Astrocyte (in vitro differentiated cells and primary cell): Measurements from ENCODE around the gene URGCP. TPM values are rescaled to one million over a fixed set of nuclear protein-coding genes. Genes with fewer than 3 reads are reported as not detected.

Source experiments
- DNase-seq: peaks from one replicate; pipeline ENCODE4 v3.0.0-alpha.2; 2010; ENCODE audit warnings: low read depth
- FAIRE-seq: peaks from 2 replicates; lab custom pipeline; 2011; peaks lifted over from hg19 to GRCh38; lab: Jason Lieb, UNC
- H2AFZ ChIP-seq: 2 replicates; pipeline ENCODE4 v1.6.0; 2012; ENCODE audit warnings: low read depth, low read length, inconsistent platforms
- H3K27ac ChIP-seq: 2 replicates; pipeline ENCODE4 v1.5.1; 2011; ENCODE audit warnings: low read depth, low read length, inconsistent platforms
- H3K27me3 ChIP-seq: 2 replicates; pipeline ENCODE4 v1.6.0; 2011; ENCODE audit warnings: low read length, inconsistent platforms; ENCODE audit not compliant: insufficient read depth
- H3K36me3 ChIP-seq: 2 replicates; pipeline ENCODE4 v1.5.1; 2011; ENCODE audit warnings: low read length, inconsistent platforms; ENCODE audit not compliant: insufficient read depth
- H3K4me1 ChIP-seq: 2 replicates; pipeline ENCODE4 v1.5.1; 2011; ENCODE audit warnings: low read length, inconsistent platforms; ENCODE audit not compliant: insufficient read depth
- H3K4me2 ChIP-seq: 2 replicates; pipeline ENCODE4 v1.6.0; 2012; ENCODE audit warnings: low read length, inconsistent platforms
- H3K4me3 ChIP-seq: 2 replicates; pipeline ENCODE4 v1.5.1; 2011; ENCODE audit warnings: low read depth, mild to moderate bottlenecking, low read length, inconsistent platforms; ENCODE audit not compliant: insufficient read depth
- H3K79me2 ChIP-seq: 2 replicates; pipeline ENCODE4 v1.6.0; 2012; ENCODE audit warnings: mild to moderate bottlenecking, low read length, inconsistent platforms; ENCODE audit not compliant: insufficient read depth
- H3K9ac ChIP-seq: 2 replicates; pipeline ENCODE4 v1.6.0; 2012; ENCODE audit warnings: mild to moderate bottlenecking, low read length, inconsistent platforms
- H3K9me3 ChIP-seq: 2 replicates; pipeline ENCODE4 v1.5.1; 2012; ENCODE audit warnings: low read depth, mild to moderate bottlenecking, low read length, inconsistent platforms; ENCODE audit not compliant: insufficient read depth
- H4K20me1 ChIP-seq: 2 replicates; pipeline ENCODE4 v1.6.0; 2012; ENCODE audit warnings: low read length, inconsistent platforms; ENCODE audit not compliant: insufficient read depth
- H3K27ac Mint-ChIP-seq: one replicate; pipeline ENCODE4 v1.8.0; 2021; ENCODE audit warnings: mild to moderate bottlenecking, mixed read lengths; ENCODE audit not compliant: unreplicated experiment
- H3K27me3 Mint-ChIP-seq: one replicate; pipeline ENCODE4 v1.8.0; 2021; ENCODE audit warnings: low read depth, mixed read lengths; ENCODE audit not compliant: unreplicated experiment
- H3K36me3 Mint-ChIP-seq: one replicate; pipeline ENCODE4 v1.8.0; 2021; ENCODE audit warnings: low read depth, mixed read lengths; ENCODE audit not compliant: unreplicated experiment
- H3K4me1 Mint-ChIP-seq: one replicate; pipeline ENCODE4 v1.8.0; 2021; ENCODE audit warnings: low read depth, mixed read lengths; ENCODE audit not compliant: unreplicated experiment
- H3K4me3 Mint-ChIP-seq: one replicate; pipeline ENCODE4 v1.8.0; 2021; ENCODE audit warnings: mild to moderate bottlenecking, moderate library complexity, mixed read lengths; ENCODE audit not compliant: unreplicated experiment
- H3K9me3 Mint-ChIP-seq: one replicate; pipeline ENCODE4 v1.8.0; 2021; ENCODE audit warnings: mild to moderate bottlenecking, mixed read lengths; ENCODE audit not compliant: unreplicated experiment
- CTCF ChIP-seq: IDR thresholded peaks from 2 replicates; pipeline ENCODE4 v1.5.1; 2011; ENCODE audit warnings: low read depth, mild to moderate bottlenecking, inconsistent platforms, low read length, moderate library complexity; ENCODE audit not compliant: insufficient read depth
- EZH2 ChIP-seq: IDR thresholded peaks from 2 replicates; pipeline ENCODE4 v1.6.1; 2012; ENCODE audit warnings: mild to moderate bottlenecking, low read length, inconsistent platforms; ENCODE audit not compliant: insufficient read depth
- total RNA-seq: library from RNA; stranded (reverse); gene quantifications from 2 replicates; pipeline ENCODE4 v1.2.1, GENCODE V29; 2021

Gene URGCP
- total RNA-seq, 1 donor from 2014 or later, result 23.0 TPM

- no peak overlapping the region for H2AFZ ChIP-seq
- H3K79me2 ChIP-seq, result no peaks in the 10 kb centered on the region
- H3K27me3 ChIP-seq, result no peaks in the 10 kb centered on the region
- no peak for DNase-seq
- no peak overlapping the region for H3K4me3 Mint-ChIP-seq
- H3K9ac ChIP-seq, result no peak overlapping the region
- no peak for FAIRE-seq
- H3K9me3 Mint-ChIP-seq, result no peaks in the 10 kb centered on the region
- H4K20me1 ChIP-seq, result no peaks in the 10 kb centered on the region
- H3K36me3 ChIP-seq, result no peaks in the 10 kb centered on the region
- H3K27me3 Mint-ChIP-seq, result peaks cover 2% of the 10 kb centered on the region
- H3K27ac Mint-ChIP-seq, result no peak overlapping the region
- no peak overlapping the region for H3K27ac ChIP-seq
- no peaks in the 10 kb centered on the region for H3K9me3 ChIP-seq
- H3K4me2 ChIP-seq, result no peak overlapping the region
- H3K4me1 Mint-ChIP-seq, result no peaks in the 10 kb centered on the region
- no peak overlapping the region for H3K4me3 ChIP-seq
- peaks cover 5% of the 10 kb centered on the region for H3K4me1 ChIP-seq
- TF ChIP-seq CTCF (no peak), EZH2 (no peak)
- no peaks in the 10 kb centered on the region for H3K36me3 Mint-ChIP-seq
Measured at GRCh38 chr7:43844662-43845061, 61.7 kb downstream of the URGCP start.

- TF ChIP-seq CTCF (no peak), EZH2 (no peak)
- H3K4me3 Mint-ChIP-seq, result no peak overlapping the region
- Histone ChIP-seq H3K79me2 (no peaks in the 10 kb centered on the region), H3K36me3 (no peaks in the 10 kb centered on the region), H3K9me3 (no peaks in the 10 kb centered on the region), H3K4me1 (peaks cover 5% of the 10 kb centered on the region), H2AFZ (no peak overlapping the region), H3K27ac (no peak overlapping the region), H4K20me1 (no peaks in the 10 kb centered on the region), H3K4me2 (no peak overlapping the region), H3K9ac (no peak overlapping the region), H3K4me3 (no peak overlapping the region), H3K27me3 (no peaks in the 10 kb centered on the region)
- H3K27ac Mint-ChIP-seq, result no peak overlapping the region
- no peak for FAIRE-seq
- no peaks in the 10 kb centered on the region for H3K36me3 Mint-ChIP-seq
- no peak for DNase-seq
- no peaks in the 10 kb centered on the region for H3K9me3 Mint-ChIP-seq
- H3K4me1 Mint-ChIP-seq, result no peaks in the 10 kb centered on the region
- H3K27me3 Mint-ChIP-seq, result peaks cover 2% of the 10 kb centered on the region
Measured at GRCh38 chr7:43844257-43844656, 62.1 kb downstream of the URGCP start.

GRCh38 chr7:43843296-43843695, 63.1 kb downstream of the URGCP start:
- DNase-seq (no peak), FAIRE-seq (no peak)
- no peak overlapping the region for H3K27ac ChIP-seq
- H3K9me3 Mint-ChIP-seq, result no peaks in the 10 kb centered on the region
- H4K20me1 ChIP-seq, result no peaks in the 10 kb centered on the region
- peaks cover 5% of the 10 kb centered on the region for H3K4me1 ChIP-seq
- H3K36me3 Mint-ChIP-seq, result no peaks in the 10 kb centered on the region
- no peaks in the 10 kb centered on the region for H3K4me1 Mint-ChIP-seq
- peaks cover 2% of the 10 kb centered on the region for H3K27me3 Mint-ChIP-seq
- no peak overlapping the region for H3K4me3 Mint-ChIP-seq
- H3K27ac Mint-ChIP-seq, result no peak overlapping the region
- no peak overlapping the region for H3K4me2 ChIP-seq
- H3K4me3 ChIP-seq, result no peak overlapping the region
- H3K9ac ChIP-seq, result no peak overlapping the region
- H3K36me3 ChIP-seq, result no peaks in the 10 kb centered on the region
- TF ChIP-seq EZH2 (no peak), CTCF (no peak)
- H3K9me3 ChIP-seq, result no peaks in the 10 kb centered on the region
- no peak overlapping the region for H2AFZ ChIP-seq
- no peaks in the 10 kb centered on the region for H3K27me3 ChIP-seq
- H3K79me2 ChIP-seq, result no peaks in the 10 kb centered on the region
